Stimulated activated CD4-positive, alpha-beta T cell treated with anti-CD3 and anti-CD28 coated beads, Interleukin-12 subunit alpha, Interleukin-12 subunit beta, amount 100 ng/mL, for 48 hours (primary cell): ENCODE results near the gene DAPK1.

Source experiments
- DNase-seq, 3 donors: peaks; one replicate each; pipeline ENCODE4 v3.0.0-alpha.2; 2020; ENCODE audit warnings: low read depth in 2 of 3, low spot score in 1 of 3

The DAPK1 gene

GRCh38 chr9:87707805-87708506, 210.3 kb downstream of the DAPK1 start:
- DNase-seq: no peak

GRCh38 chr9:87708546-87708945, 210.9 kb downstream of the DAPK1 start:
- no peak for DNase-seq

GRCh38 chr9:87708986-87709728, 211.5 kb downstream of the DAPK1 start:
- no peak for DNase-seq

DNA sequence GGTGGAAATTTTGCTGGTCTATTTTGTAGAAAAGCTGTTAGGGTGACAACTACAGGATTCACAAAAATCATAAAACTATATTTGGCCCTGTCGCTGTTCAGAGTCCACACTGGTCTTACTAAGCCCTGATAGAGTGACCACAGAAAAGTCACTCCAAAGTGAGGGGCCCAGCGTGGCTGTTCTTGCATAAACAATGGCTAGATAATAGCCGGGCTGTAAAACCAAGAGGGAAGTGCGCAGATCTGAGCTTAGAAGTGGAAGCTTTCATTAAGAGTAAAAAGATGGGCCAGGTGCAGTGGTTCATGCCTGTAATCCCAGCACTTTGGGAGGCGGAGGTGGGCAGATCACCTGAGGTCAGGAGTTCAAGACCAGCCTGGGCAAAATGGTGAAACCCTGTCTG, 212.8 kb downstream of the DAPK1 start:
- no peak for DNase-seq

DNA sequence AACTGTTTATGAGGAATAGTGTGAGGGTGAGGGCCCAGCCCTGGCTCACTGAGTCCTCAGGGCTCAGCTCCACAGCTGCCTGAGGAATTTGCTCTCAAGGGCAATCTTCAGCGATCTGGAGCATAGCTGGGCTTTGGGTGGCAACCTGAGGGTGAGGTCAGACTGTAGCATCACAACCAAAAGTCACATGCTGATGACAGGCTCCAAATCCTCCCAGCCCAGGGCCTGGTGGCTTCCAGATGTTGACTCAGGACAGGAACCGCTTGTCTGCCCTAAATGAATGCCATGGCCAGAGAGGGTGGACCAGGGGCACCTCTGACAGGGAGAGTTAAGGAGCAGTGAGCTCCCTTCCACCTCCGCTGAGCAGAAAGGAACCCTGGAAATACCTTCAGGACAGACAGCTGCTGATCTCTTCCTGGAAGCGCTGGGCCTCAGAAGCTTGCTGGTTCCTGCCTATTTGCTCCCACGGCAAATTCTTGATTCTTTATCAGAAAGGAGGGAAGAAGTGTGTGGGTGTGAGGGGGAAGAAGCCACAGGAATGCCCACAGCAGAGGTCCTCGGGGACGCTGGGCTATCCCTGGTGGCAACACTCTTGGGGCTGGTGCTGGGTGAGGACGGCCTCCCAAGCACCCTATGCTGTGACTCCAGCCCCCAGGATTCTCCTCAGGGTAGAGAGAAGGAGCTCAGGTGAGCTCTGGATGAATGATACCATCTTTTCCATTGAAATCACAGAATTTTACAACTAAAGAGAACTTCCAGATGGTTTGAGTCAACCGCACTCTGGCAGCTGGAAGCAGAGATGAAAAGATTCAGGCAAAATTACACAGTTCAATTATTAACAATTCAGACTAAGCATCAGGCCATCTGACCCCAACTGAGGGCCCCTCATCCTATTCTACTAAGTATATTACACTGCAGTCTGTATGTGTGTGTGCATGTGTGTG, 214.5 kb downstream of the DAPK1 start:
- no peak for DNase-seq

DNA sequence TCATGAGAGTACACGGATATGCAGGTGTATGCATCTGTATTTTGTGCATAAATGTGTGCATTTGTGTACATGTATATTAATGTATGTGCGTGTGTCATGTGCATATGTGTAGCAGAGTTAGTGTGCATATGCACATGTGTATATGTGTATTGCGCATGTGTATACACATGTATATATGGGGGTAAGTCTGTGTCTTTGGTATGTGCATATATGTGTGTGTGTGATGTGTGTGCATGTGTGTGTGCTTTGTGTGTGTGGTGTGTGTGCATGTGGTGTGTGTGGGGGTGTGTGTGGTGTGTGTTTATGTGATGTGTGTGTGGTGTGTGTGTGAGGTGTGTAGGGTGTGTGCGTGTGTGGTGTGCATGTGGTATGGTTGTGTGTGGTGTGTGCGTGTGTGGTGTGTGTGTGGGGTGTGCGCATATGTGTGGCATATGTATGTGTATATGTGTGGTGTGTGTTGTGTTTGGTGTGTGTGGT, 215.2 kb downstream of the DAPK1 start:
- no peak for DNase-seq

DNA sequence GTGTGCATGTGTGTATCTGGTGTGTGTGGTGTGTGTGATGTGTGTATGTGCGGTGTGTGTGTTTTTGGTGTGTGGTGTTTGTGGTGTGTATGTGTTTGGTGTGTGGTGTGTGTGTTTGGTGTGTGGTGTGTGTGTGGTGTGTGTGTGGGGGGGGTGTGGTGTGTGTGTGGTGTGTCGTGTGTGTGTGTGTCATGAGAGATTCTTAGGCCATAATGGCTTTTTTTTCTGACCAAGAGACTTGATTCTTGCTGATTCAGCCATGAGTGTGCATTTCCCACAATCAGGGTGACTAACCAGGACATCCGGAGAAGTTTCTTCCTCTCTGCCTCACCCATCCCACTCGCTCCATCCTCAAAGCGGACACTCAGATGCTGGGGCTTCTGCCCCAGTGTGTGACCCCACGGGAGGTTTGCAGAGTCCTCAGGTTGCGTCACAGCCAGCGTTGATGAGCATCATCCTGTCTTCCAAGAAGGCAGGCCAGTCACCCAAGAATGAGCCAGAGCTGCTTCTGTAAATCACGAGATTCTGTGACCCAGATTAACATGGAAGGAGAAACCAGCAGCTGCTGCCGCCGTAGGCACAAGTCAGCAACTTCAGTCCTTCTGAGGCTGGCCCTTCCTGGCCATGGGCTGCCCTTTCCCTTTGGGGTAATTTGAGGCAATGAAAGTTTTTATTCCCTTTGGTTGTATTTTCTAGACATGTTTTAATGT, 215.8 kb downstream of the DAPK1 start:
- DNase-seq: peak; percentile 26 to 53 (median 34)

DNA sequence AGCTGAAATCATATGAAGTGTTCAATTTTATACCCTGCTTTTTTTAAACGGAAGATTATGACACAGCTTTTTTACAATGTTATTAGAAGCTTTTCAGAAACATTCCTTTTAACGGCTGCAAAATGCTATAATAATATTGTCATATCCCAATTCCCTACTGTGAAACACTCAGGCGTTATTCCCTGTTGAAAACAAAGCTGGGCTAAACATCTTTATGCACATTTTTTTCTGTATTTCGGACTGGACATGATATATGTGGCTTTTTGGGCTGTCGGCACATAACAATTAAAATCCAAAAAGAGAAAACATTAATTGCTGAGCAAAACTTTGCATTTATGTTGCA, 216.3 kb downstream of the DAPK1 start:
- DNase-seq: no peak

DNA sequence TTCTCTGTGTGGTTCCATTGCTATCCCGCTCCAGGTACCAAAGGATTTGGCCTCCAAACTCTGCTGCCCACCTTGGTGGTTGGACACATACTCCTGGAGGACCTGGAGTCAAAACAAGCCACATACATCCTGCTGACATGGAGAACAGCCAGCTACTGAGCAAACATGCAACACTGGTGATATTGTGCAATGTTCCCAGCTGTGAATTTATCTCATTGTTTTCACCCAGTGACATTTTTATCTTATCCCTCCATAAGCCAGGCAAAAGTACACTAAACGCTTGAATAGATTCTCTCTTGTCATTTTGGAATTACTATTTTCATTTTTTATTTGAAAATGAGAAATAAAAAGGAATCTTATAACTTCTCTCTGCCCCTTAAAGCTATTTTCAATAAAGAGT, 217.2 kb downstream of the DAPK1 start:
- DNase-seq: no peak

- DNase-seq: no peak
Measured at GRCh38 chr9:87716141-87716540, 218.5 kb downstream of the DAPK1 start.

- DNase-seq: no peak
Measured at GRCh38 chr9:87717456-87717855, 219.8 kb downstream of the DAPK1 start.

- DNase-seq: no peak
Measured at GRCh38 chr9:87718231-87718630, 220.6 kb downstream of the DAPK1 start.

DNA sequence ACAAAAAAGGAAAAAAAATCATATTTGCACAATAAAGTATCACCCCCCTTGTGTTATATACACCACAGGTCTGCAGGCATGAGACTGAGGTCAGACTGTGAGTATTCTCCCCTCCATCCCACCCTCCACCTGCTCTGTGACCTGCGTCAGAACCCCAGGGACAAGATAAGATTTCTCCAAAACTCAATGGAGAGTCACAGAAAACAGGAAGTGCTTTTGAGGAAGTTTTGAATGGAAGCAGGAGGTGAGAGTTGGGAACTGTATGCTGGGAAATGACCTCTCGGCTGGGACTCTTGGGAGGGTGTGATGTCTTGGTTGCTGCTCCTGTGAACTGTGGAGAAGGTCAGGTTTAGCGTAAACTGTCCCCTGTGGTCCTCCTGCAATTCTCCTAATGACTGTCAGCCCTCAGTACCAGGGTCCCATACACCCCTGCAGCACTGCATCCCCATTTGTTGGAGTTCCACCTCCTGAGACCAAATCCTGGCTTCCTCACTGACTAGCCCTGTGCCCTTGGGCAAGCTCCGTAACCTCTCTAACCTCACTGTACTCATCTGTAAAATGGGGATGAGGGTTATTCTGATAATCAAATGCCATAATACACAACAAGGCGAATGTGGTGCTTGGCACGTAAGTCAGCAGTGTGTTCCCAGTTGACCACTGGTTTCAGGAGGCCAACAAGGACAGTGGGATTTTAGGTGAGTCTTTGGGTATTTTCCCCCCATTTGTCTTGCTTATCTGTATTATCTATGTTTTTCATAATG, 221.4 kb downstream of the DAPK1 start:
- no peak for DNase-seq

- no peak for DNase-seq
Measured at GRCh38 chr9:87720173-87720572, 222.5 kb downstream of the DAPK1 start.

DNA sequence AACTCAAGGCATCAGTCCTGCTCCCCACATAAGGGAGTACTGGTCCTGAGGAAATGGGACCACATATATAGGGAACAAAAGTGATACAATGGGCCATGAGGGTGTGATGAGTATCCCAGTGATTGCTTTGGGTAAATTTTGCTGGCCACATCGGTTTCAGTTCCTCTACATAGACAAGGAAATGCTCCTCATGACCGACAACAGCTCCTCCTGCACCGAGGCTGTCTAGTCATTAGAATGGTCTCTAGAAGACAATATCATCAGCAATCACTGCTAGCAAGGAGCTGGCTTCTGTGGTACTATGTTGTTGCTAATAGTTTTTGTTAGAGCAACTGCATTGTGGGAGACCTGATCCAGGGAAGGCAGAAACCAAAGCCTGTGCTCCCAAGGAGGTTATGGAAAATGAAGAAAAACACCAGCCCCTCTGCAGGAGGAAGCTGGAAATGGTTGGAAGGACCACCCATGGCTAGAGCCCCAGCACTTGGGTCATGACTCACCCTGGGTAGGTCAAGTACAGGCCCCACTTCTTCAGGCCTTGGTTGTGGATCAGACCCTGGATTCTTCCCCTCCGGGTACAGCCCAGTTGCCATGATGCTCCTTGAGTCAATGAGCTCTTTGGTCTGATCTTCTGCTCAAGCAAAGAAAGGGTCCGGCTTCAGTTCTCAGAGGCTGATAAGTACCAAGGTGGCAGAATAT, 224.9 kb downstream of the DAPK1 start:
- no peak for DNase-seq

DNA sequence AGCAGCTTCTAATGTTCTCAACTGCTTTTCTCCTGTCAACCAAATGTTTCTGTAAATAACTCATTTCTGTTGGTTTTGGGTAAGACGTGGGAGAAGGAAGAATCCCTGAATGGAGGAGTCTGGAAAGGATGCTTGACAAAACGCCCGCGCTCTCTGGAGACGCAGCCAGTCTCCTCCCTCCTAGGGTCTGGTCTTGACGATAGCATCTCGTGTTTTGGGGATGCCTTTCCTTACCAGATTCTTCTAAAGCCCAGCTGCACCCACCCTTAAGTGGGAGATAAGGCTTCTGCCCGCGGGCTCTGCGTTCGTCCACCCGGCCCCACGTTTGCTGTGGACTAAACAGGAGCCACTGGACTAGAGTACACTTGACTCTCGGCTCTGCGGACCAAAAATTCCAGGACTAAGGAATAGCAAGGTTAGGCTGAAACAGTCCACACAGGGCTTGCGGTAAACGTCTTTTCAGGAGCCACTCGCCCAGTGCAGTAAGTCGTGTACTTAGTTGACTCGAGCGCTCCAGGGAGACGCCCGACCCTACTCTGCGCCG, 227.8 kb downstream of the DAPK1 start:
- DNase-seq: no peak

DNA sequence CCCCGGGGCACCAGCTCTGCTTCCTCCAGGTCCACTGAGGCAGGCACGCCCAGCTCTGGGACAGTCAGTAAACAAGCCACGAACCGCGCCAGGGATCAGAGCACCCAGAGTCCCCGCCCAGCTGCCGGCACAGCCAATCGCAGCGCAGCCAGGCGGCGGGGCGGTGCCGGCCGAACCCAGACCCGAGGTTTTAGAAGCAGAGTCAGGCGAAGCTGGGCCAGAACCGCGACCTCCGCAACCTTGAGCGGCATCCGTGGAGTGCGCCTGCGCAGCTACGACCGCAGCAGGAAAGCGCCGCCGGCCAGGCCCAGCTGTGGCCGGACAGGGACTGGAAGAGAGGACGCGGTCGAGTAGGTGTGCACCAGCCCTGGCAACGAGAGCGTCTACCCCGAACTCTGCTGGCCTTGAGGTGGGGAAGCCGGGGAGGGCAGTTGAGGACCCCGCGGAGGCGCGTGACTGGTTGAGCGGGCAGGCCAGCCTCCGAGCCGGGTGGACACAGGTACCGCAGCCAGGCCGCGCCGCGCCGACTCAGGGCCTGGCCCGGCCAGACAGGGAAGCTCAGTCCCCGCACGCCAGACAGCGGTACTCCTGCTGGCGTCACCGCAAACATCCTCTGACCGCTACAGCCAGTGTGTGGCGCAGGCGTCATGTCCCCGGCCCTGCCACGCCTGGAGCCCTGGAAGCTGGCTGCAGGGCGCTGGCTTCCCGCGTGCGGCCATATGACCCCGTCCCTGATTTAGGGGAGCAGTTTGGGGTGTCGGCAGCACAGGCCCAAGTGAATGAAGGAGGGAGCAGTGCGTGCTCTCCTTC, 228.4 kb downstream of the DAPK1 start, which contains the start of gene CTSL:
CTSL (plus strand) TSS at position 220 of the 810 bp plus-strand sequence. CDS start 1,485 bp downstream, outside the sequence.
- peak; percentile 20 to 36 (median 34) for DNase-seq

- no peak for DNase-seq
Measured at GRCh38 chr9:87729246-87729645, 231.6 kb downstream of the DAPK1 start.
